Activated T-cell treated with anti-CD3 and anti-CD28 coated beads for 48 hours (primary cell): ENCODE data around the gene FIGNL1.

Source experiments
- DNase-seq: peaks from one replicate; pipeline ENCODE4 v3.0.0-alpha.2; 2020; ENCODE audit warnings: low read depth

The FIGNL1 gene

GRCh38 chr7:50397320-50397970, 52.7 kb downstream of the FIGNL1 start:
- DNase-seq: no peak

- DNase-seq: no peak
Observed at GRCh38 chr7:50396856-50397255, 53.3 kb downstream of the FIGNL1 start.

GRCh38 chr7:50394315-50394714, 55.8 kb downstream of the FIGNL1 start:
- DNase-seq: no peak
